Suprapubic skin (tissue), 4 donors: ENCODE results near the gene HSD11B2. TPM values are rescaled to one million over a fixed set of nuclear protein-coding genes. Genes with fewer than 3 reads are reported as not detected.
A peak's percentile ranks its signal among the peaks of the same experiment; 100 is the strongest.

Experiments
- DNase-seq, 2 donors: peaks; one replicate each; pipeline ENCODE4 v3.0.0-alpha.2; 2019; ENCODE audit warnings: low spot score in 2 of 2
- H3K27ac ChIP-seq: fragments of 200-600 bp; sonication (generic); one replicate; pipeline ENCODE4 v1.5.1; 2019
- H3K27me3 ChIP-seq: fragments of 200-600 bp; sonication (generic); one replicate; pipeline ENCODE4 v1.5.1; 2019
- H3K36me3 ChIP-seq: fragments of 200-600 bp; sonication (generic); one replicate; pipeline ENCODE4 v1.5.1; 2019
- H3K4me1 ChIP-seq: fragments of 200-600 bp; sonication (generic); one replicate; pipeline ENCODE4 v1.5.1; 2019
- H3K4me3 ChIP-seq: fragments of 200-600 bp; sonication (generic); one replicate; pipeline ENCODE4 v1.5.1; 2019; ENCODE audit warnings: mild to moderate bottlenecking
- H3K9me3 ChIP-seq: fragments of 200-600 bp; sonication (generic); one replicate; pipeline ENCODE4 v1.5.1; 2019
- CTCF ChIP-seq, 2 donors: fragments of 200-600 bp in 1 of 2; fragments of 450-650 bp in 1 of 2; sonication (generic) in 1 of 2; IDR thresholded peaks; one replicate each; pipeline ENCODE4 v1.5.1; 2016 to 2019; ENCODE audit warnings: antibody characterized with exemption in 2 of 2, mild to moderate bottlenecking in 1 of 2, moderate library complexity in 1 of 2
- EP300 ChIP-seq: sonication (generic); formaldehyde crosslinking; IDR thresholded peaks from one replicate; pipeline ENCODE4 v1.6.1; 2017; ENCODE audit warnings: antibody characterized with exemption
- POLR2A ChIP-seq, 2 donors: fragments of 450-650 bp; IDR thresholded peaks; one replicate each; pipeline ENCODE4 v1.6.1; 2017; ENCODE audit warnings: antibody characterized with exemption in 2 of 2, mild to moderate bottlenecking in 2 of 2, moderate library complexity in 2 of 2
- POLR2AphosphoS5 ChIP-seq, 3 donors: sonication (generic); formaldehyde crosslinking; IDR thresholded peaks; one replicate each; pipeline ENCODE4 v1.6.1; 2017; ENCODE audit warnings: antibody characterized with exemption in 3 of 3
- WGBS: methylation state at CpG from one replicate; pipeline ENCODE4 v1.1.5; 2018; 5-methylcytosine and 5-hydroxymethylcytosine counted together
- total RNA-seq, 4 donors: library from RNA; depleted of rRNA; stranded (reverse); fragments of >200 nt; gene quantifications; one replicate each; pipeline ENCODE4 v1.1.0, GENCODE V29; 2016

HSD11B2 gene
- total RNA-seq, 4 donors from 2014 or later: 45.6 to 164 (median 69.1) TPM

- WGBS: 90% methylated on average over 12 of the region's 12 CpGs
Measured at GRCh38 chr16:67483731-67484525, 53.0 kb downstream of the HSD11B2 start.

GRCh38 chr16:67486805-67487204 is 55.9 kb downstream of the HSD11B2 start:
- Histone ChIP-seq H3K27ac (no peak overlapping the region), H3K36me3 (peaks cover 11% of the 10 kb centered on the region), H3K4me1 (peaks cover 31% of the 10 kb centered on the region), H3K27me3 (no peaks in the 10 kb centered on the region), H3K9me3 (no peaks in the 10 kb centered on the region), H3K4me3 (no peak overlapping the region)
- DNase-seq: no peak
- TF ChIP-seq POLR2AphosphoS5 (IDR thresholded peaks at IDR 0.05) (no peak), POLR2A (IDR thresholded peaks at IDR 0.05) (no peak), CTCF (IDR thresholded peaks at IDR 0.05) (no peak), EP300 (no peak)
- WGBS: 68% methylated on average over 3 of the region's 3 CpGs

More at GRCh38 chr16:67483731-67484525, 53.0 kb downstream of the HSD11B2 start:
- TF ChIP-seq POLR2AphosphoS5 (IDR thresholded peaks at IDR 0.05) (no peak), EP300 (no peak)
- Histone ChIP-seq H3K4me1 (peaks cover 39% of the 10 kb centered on the region), H3K27ac (peak overlapping the region; percentile 20), H3K4me3 (no peak overlapping the region), H3K36me3 (peaks cover 11% of the 10 kb centered on the region), H3K9me3 (no peaks in the 10 kb centered on the region), H3K27me3 (no peaks in the 10 kb centered on the region)
- no peak for DNase-seq

Other genes with a start within 250 kb of the HSD11B2 start
- 10 to 100 TPM; 14.2 to 30.0 (median 17.3) TPM for gene MATCAP1, start 247.2 kb upstream of the HSD11B2 start, total RNA-seq
- 1 to 10 TPM in 3 of 4 donors, under 1 TPM in 1; 0.45 to 2.0 (median 1.9) TPM for gene EXOC3L1, start 241.0 kb upstream of the HSD11B2 start, total RNA-seq
- gene E2F4, start 239.0 kb upstream of the HSD11B2 start, total RNA-seq: 100 to 1,000 TPM in 1 of 4 donors, 10 to 100 TPM in 3; 92.6 to 106 (median 96.8) TPM
- gene ELMO3, start 232.0 kb upstream of the HSD11B2 start, total RNA-seq: 10 to 100 TPM; 48.0 to 77.6 (median 56.7) TPM
- 10 to 100 TPM; 32.8 to 46.8 (median 40.0) TPM for gene TMEM208, start 204.0 kb upstream of the HSD11B2 start, total RNA-seq
- 10 to 100 TPM in 3 of 4 donors, 1 to 10 TPM in 1; 7.7 to 28.8 (median 15.3) TPM for gene FHOD1, start 183.6 kb upstream of the HSD11B2 start, total RNA-seq
- gene SLC9A5, start 182.1 kb upstream of the HSD11B2 start, total RNA-seq: under 1 TPM; 0.26 to 0.64 (median 0.43) TPM
- 10 to 100 TPM; 13.8 to 36.8 (median 26.9) TPM for gene PLEKHG4, start 151.6 kb upstream of the HSD11B2 start, total RNA-seq
- under 1 TPM in 1 of 4 donors, not detected in 3; 0.25 TPM for gene KCTD19, start 104.4 kb upstream of the HSD11B2 start, total RNA-seq
- under 1 TPM in 2 of 4 donors, not detected in 2; 0.42 to 0.56 TPM for gene LRRC36, start 104.3 kb upstream of the HSD11B2 start, total RNA-seq
- gene TPPP3, start 37.6 kb upstream of the HSD11B2 start, total RNA-seq: 100 to 1,000 TPM in 3 of 4 donors, 10 to 100 TPM in 1; 47.6 to 182 (median 121) TPM
- 10 to 100 TPM; 14.0 to 31.0 (median 23.8) TPM for gene ZDHHC1, start 14.6 kb upstream of the HSD11B2 start, total RNA-seq
- gene ATP6V0D1, start 50.0 kb downstream of the HSD11B2 start, total RNA-seq: 100 to 1,000 TPM in 3 of 4 donors, 10 to 100 TPM in 1; 90.0 to 134 (median 110) TPM
- not detected for gene AGRP, start 52.4 kb downstream of the HSD11B2 start, total RNA-seq
- 10 to 100 TPM; 20.6 to 41.5 (median 28.3) TPM for gene RIPOR1, start 97.7 kb downstream of the HSD11B2 start, total RNA-seq
- gene CTCF, start 131.4 kb downstream of the HSD11B2 start, total RNA-seq: 10 to 100 TPM; 36.2 to 50.1 (median 46.9) TPM
- gene CARMIL2, start 214.0 kb downstream of the HSD11B2 start, total RNA-seq: 1 to 10 TPM in 1 of 4 donors, under 1 TPM in 3; 0.19 to 2.3 (median 0.51) TPM
- gene ACD, start 229.1 kb downstream of the HSD11B2 start, total RNA-seq: 10 to 100 TPM; 17.6 to 33.9 (median 22.3) TPM
- gene PARD6A, start 229.8 kb downstream of the HSD11B2 start, total RNA-seq: 1 to 10 TPM; 2.3 to 4.3 (median 3.4) TPM
- 10 to 100 TPM; 10.1 to 33.6 (median 13.7) TPM for gene ENKD1, start 235.6 kb downstream of the HSD11B2 start, total RNA-seq
- gene C16orf86, start 235.7 kb downstream of the HSD11B2 start, total RNA-seq: 1 to 10 TPM; 2.1 to 6.8 (median 3.6) TPM